DOHH2 (cell line): ENCODE results near the gene LUZP1.

Source experiments
- H3F3A ChIP-seq: fragments of 200-600 bp; sonication (generic), shearing (Covaris generic); 2 replicates; pipeline ENCODE4 v1.6.0; 2016; ENCODE audit warnings: antibody characterized with exemption, mild to moderate bottlenecking; ENCODE audit not compliant: control insufficient read depth, insufficient read depth
- H3K27ac ChIP-seq: fragments of 200-600 bp; sonication (generic); 2 replicates; pipeline ENCODE4 v1.5.1; 2014; ENCODE audit warnings: low read depth, mild to moderate bottlenecking, low read length, moderate library complexity
- H3K27me3 ChIP-seq: fragments of 200-600 bp; sonication (generic); 2 replicates; pipeline ENCODE4 v1.6.1; 2014; ENCODE audit warnings: mild to moderate bottlenecking, low read length, mixed read lengths; ENCODE audit not compliant: control insufficient read depth
- H3K36me3 ChIP-seq: fragments of 200-600 bp; sonication (generic); 2 replicates; pipeline ENCODE4 v1.6.1; 2014; ENCODE audit warnings: mild to moderate bottlenecking, low read length, moderate library complexity, mixed read lengths; ENCODE audit not compliant: control insufficient read depth
- H3K4me1 ChIP-seq: fragments of 200-600 bp; sonication (generic); 2 replicates; pipeline ENCODE4 v1.6.1; 2014; ENCODE audit warnings: mild to moderate bottlenecking, low read length, mixed read lengths; ENCODE audit not compliant: control insufficient read depth
- H3K4me2 ChIP-seq: fragments of 200-600 bp; sonication (generic); 2 replicates; pipeline ENCODE4 v1.6.0; 2014; ENCODE audit warnings: mild to moderate bottlenecking, low read length, moderate library complexity
- H3K4me3 ChIP-seq: fragments of 200-600 bp; sonication (generic); 2 replicates; pipeline ENCODE4 v1.5.1; 2014; ENCODE audit warnings: mild to moderate bottlenecking, low read length, mixed read lengths
- H3K79me2 ChIP-seq: fragments of 200-600 bp; sonication (generic); 2 replicates; pipeline ENCODE4 v1.6.1; 2014; ENCODE audit warnings: mild to moderate bottlenecking, low read length, mixed read lengths; ENCODE audit not compliant: control insufficient read depth
- H3K9me2 ChIP-seq: fragments of 200-600 bp; sonication (generic); replicated peaks from 2 replicates; pipeline ENCODE4 v1.6.1; 2014; ENCODE audit warnings: mild to moderate bottlenecking, low read length, mixed read lengths; ENCODE audit not compliant: control insufficient read depth
- H3K9me3 ChIP-seq: fragments of 200-600 bp; sonication (generic); 2 replicates; pipeline ENCODE4 v1.6.1; 2014; ENCODE audit warnings: antibody characterized with exemption, low read length, mixed read lengths; ENCODE audit not compliant: control insufficient read depth, insufficient read depth
- H4K20me1 ChIP-seq: fragments of 200-600 bp; sonication (generic); 2 replicates; pipeline ENCODE4 v1.6.0; 2014; ENCODE audit warnings: low read depth, mild to moderate bottlenecking, antibody characterized with exemption, low read length, moderate library complexity; ENCODE audit not compliant: control insufficient read depth, insufficient read depth
- CTCF ChIP-seq: fragments of 200-600 bp; sonication (generic); IDR thresholded peaks from one replicate; pipeline ENCODE4 v1.5.1; 2014; ENCODE audit warnings: antibody characterized with exemption, mild to moderate bottlenecking, low read depth, low read length; ENCODE audit not compliant: poor library complexity, severe bottlenecking
- EZH2phosphoT487 ChIP-seq: fragments of 200-600 bp; sonication (generic); IDR thresholded peaks from 2 replicates; pipeline ENCODE4 v1.6.1; 2017; ENCODE audit warnings: borderline replicate concordance, mild to moderate bottlenecking, antibody characterized with exemption, low read length, moderate library complexity, mixed read lengths

The LUZP1 gene

GRCh38 chr1:23116921-23117699, 51.5 kb downstream of the LUZP1 start:
- Histone ChIP-seq H3F3A (peaks cover 7% of the 10 kb centered on the region), H3K9me2 (no peaks in the 10 kb centered on the region), H3K27ac (no peak overlapping the region), H3K27me3 (no peaks in the 10 kb centered on the region), H3K36me3 (no peaks in the 10 kb centered on the region), H3K4me3 (no peak overlapping the region), H3K4me1 (peaks cover 19% of the 10 kb centered on the region), H3K79me2 (peaks cover 63% of the 10 kb centered on the region), H3K4me2 (no peak overlapping the region), H3K9me3 (no peaks in the 10 kb centered on the region), H4K20me1 (peaks cover 7% of the 10 kb centered on the region; the same call in 1 of the 2 replicates)
- TF ChIP-seq EZH2phosphoT487 (no peak), CTCF (no peak)

- Histone ChIP-seq H3K27me3 (no peaks in the 10 kb centered on the region), H3K79me2 (peaks cover 65% of the 10 kb centered on the region), H3K36me3 (no peaks in the 10 kb centered on the region), H3K4me3 (no peak overlapping the region), H4K20me1 (peaks cover 7% of the 10 kb centered on the region; the same call in 1 of the 2 replicates), H3K9me3 (no peaks in the 10 kb centered on the region), H3K9me2 (no peaks in the 10 kb centered on the region), H3K4me1 (peaks cover 19% of the 10 kb centered on the region), H3K4me2 (no peak overlapping the region), H3K27ac (no peak overlapping the region), H3F3A (peaks cover 7% of the 10 kb centered on the region)
- TF ChIP-seq EZH2phosphoT487 (no peak), CTCF (no peak)
These were observed 52.3 kb downstream of the LUZP1 start for GRCh38 chr1:23116216-23116836.

GRCh38 chr1:23114424-23115079, 54.1 kb downstream of the LUZP1 start:
- Histone ChIP-seq H3K27me3 (no peaks in the 10 kb centered on the region), H4K20me1 (peaks cover 7% of the 10 kb centered on the region; the same call in 1 of the 2 replicates), H3K9me2 (no peaks in the 10 kb centered on the region), H3K4me3 (no peak overlapping the region), H3K27ac (no peak overlapping the region), H3K36me3 (no peaks in the 10 kb centered on the region), H3K9me3 (no peaks in the 10 kb centered on the region), H3K79me2 (peaks cover 61% of the 10 kb centered on the region), H3K4me1 (peaks cover 18% of the 10 kb centered on the region), H3F3A (peaks cover 7% of the 10 kb centered on the region), H3K4me2 (no peak overlapping the region)
- TF ChIP-seq CTCF (no peak), EZH2phosphoT487 (no peak)
